ENCODE results near the gene CD300LF. TPM values are rescaled to one million over a fixed set of nuclear protein-coding genes. Genes with fewer than 3 reads are reported as not detected.
A peak's percentile ranks its signal among the peaks of the same experiment; 100 is the strongest.

Gene CD300LF
- total RNA-seq, 1 donor from 2014 or later = not detected

- H3K4me1 Mint-ChIP-seq (ENCODE audit: low read depth) = no peaks in the 10 kb centered on the region
- no peak for TF ChIP-seq CTCF (IDR thresholded peaks at IDR 0.05)
- no peak for DNase-seq (ENCODE audit: low spot score)
- H3K9me3 Mint-ChIP-seq (ENCODE audit: low read depth) = no peaks in the 10 kb centered on the region
- H3K4me3 Mint-ChIP-seq (ENCODE audit: unreplicated experiment) = no peak overlapping the region
- H3K36me3 Mint-ChIP-seq (ENCODE audit: low read depth) = no peaks in the 10 kb centered on the region
- peaks cover 80% of the 10 kb centered on the region for H3K27me3 Mint-ChIP-seq (ENCODE audit: low read depth)
- no peak overlapping the region for H3K27ac Mint-ChIP-seq (ENCODE audit: unreplicated experiment)
Measured at GRCh38 chr17:74654742-74655141, 58.0 kb downstream of the CD300LF start.

DNA sequence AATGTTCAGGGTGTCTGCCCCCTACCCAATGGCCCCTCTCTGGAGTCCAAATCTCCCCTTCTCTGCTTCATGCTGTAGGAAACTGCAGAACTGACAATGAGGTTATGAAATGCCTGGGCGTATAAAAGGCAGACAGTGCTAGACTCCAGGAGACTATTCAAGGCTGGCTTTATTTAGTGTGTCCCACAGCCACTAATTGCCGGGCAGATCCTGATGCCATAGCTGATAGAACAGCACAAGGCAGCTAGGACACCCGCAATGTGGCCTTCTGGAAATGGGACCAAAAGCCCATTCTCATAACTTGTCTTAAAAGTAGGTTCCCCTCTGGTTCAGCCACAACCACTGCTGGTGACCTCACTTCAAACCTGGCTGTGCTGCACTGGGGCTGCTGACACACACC lies 60.7 kb downstream of the CD300LF start:
- TF ChIP-seq CTCF (IDR thresholded peaks at IDR 0.05) = no peak
- Mint-ChIP-seq H3K27me3 (ENCODE audit: low read depth) (peaks cover 73% of the 10 kb centered on the region), H3K4me1 (ENCODE audit: low read depth) (no peaks in the 10 kb centered on the region), H3K27ac (ENCODE audit: unreplicated experiment) (no peak overlapping the region), H3K9me3 (ENCODE audit: low read depth) (no peaks in the 10 kb centered on the region), H3K4me3 (ENCODE audit: unreplicated experiment) (no peak overlapping the region), H3K36me3 (ENCODE audit: low read depth) (no peaks in the 10 kb centered on the region)
- DNase-seq (ENCODE audit: low spot score) = no peak

GRCh38 chr17:74649909-74650308 lies 62.8 kb downstream of the CD300LF start:
- no peaks in the 10 kb centered on the region for H3K4me1 Mint-ChIP-seq (ENCODE audit: low read depth)
- no peaks in the 10 kb centered on the region for H3K36me3 Mint-ChIP-seq (ENCODE audit: low read depth)
- no peak for DNase-seq (ENCODE audit: low spot score)
- no peak overlapping the region for H3K27ac Mint-ChIP-seq (ENCODE audit: unreplicated experiment)
- no peak for TF ChIP-seq CTCF (IDR thresholded peaks at IDR 0.05)
- no peaks in the 10 kb centered on the region for H3K9me3 Mint-ChIP-seq (ENCODE audit: low read depth)
- peaks cover 68% of the 10 kb centered on the region for H3K27me3 Mint-ChIP-seq (ENCODE audit: low read depth)
- H3K4me3 Mint-ChIP-seq (ENCODE audit: unreplicated experiment) = no peak overlapping the region

DNA sequence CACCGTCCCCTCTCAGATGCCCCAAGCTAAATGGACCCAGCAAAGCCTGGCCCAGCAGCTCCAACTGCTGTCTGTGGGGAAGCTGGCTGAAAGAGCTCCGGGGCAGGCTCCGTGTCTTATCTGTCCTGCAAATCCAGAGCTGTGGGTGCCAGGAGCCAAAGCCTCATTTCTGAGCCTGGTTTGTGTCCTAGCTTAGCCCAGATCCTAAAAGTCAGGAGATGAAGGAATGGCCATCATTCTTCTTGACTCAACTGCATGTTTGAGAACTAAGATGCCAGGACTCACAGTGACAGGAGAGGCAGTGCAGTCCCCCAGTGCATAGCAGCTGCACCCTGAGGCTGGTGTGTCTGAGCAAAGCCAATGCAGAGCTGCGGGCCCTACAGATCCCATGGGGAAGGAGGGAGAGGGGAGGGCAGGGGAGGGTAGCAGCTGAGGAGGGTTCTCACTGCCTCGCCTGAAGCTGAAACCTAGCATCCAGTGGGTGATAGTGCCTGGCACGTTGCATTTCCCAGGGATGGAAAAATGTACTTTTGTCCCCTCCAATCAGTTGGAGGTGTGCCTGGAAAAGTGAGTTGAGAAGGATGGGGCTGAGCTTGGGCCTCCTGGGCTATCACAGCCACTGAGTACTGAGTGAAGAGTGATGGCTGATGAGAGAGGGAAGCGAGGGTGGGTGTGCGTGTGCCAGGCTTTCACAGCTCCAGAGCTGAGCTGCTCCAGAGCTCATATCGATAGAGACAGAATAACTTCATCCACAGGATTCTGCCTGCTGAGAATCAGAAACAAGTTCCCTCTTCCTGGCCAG lies 64.7 kb downstream of the CD300LF start:
- Mint-ChIP-seq H3K4me1 (ENCODE audit: low read depth) (no peaks in the 10 kb centered on the region), H3K9me3 (ENCODE audit: low read depth) (no peaks in the 10 kb centered on the region)

DNA sequence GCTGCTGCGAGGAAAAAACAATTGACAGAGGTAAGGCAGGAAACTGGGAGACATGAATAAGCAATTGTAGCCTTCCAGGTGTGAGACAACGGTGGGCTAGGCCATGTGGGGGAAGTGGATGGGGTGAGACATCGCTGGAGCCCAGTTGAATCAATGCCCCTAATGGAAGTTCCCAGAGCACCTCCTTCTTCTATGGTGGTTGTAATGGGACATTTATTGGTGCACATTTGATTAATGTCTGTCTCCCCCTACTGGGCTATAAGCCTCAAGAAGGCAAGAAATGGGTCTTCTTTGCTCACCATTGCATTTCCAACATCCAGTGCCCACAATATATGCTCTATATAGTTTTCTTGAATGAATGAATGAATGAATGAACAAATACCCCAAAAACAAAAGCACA lies 66.5 kb downstream of the CD300LF start:
- Mint-ChIP-seq H3K4me3 (ENCODE audit: unreplicated experiment) (no peak overlapping the region), H3K36me3 (ENCODE audit: low read depth) (no peaks in the 10 kb centered on the region), H3K27me3 (ENCODE audit: low read depth) (peaks cover 70% of the 10 kb centered on the region), H3K4me1 (ENCODE audit: low read depth) (no peaks in the 10 kb centered on the region), H3K9me3 (ENCODE audit: low read depth) (no peaks in the 10 kb centered on the region), H3K27ac (ENCODE audit: unreplicated experiment) (no peak overlapping the region)
- peak; percentile 61 for TF ChIP-seq CTCF (IDR thresholded peaks at IDR 0.05)
- DNase-seq (ENCODE audit: low spot score) = no peak

More for the DNA sequence above, 64.7 kb downstream of the CD300LF start:
- TF ChIP-seq CTCF (IDR thresholded peaks at IDR 0.05) = no peak
- H3K27me3 Mint-ChIP-seq (ENCODE audit: low read depth) = peaks cover 68% of the 10 kb centered on the region
- H3K4me3 Mint-ChIP-seq (ENCODE audit: unreplicated experiment) = no peak overlapping the region
- no peak overlapping the region for H3K27ac Mint-ChIP-seq (ENCODE audit: unreplicated experiment)
- no peak for DNase-seq (ENCODE audit: low spot score)
- no peaks in the 10 kb centered on the region for H3K36me3 Mint-ChIP-seq (ENCODE audit: low read depth)
